ENCODE results near the gene ARHGEF4. TPM values are rescaled to one million over a fixed set of nuclear protein-coding genes. Genes with fewer than 3 reads are reported as not detected.

ARHGEF4 gene
- total and polyA plus RNA-seq, 2 donors: 2.9 to 6.5 TPM

- no peaks in the 10 kb centered on the region for H3K27me3 ChIP-seq (ENCODE audit: control insufficient read depth in 2 of 2, insufficient read depth in 1 of 2, low read length in 1 of 2)
- no peaks in the 10 kb centered on the region for H3K36me3 ChIP-seq (ENCODE audit: control insufficient read depth in 2 of 2, insufficient read depth in 2 of 2, low read length in 1 of 2)
- DNase-seq (ENCODE audit: low read depth in 6 of 9, low spot score in 9 of 9): no peak
- 86% methylated on average over 6 of the region's 6 CpGs for WGBS
- no peaks in the 10 kb centered on the region for H3K4me1 ChIP-seq (ENCODE audit: control insufficient read depth in 2 of 2, insufficient read depth in 2 of 2, low read length in 2 of 2)
- H3K27ac ChIP-seq (ENCODE audit: low read depth in 1 of 2, low read length in 1 of 2): no peak overlapping the region
- no peaks in the 10 kb centered on the region for H3K9me3 ChIP-seq (ENCODE audit: control insufficient read depth in 2 of 2, insufficient read depth in 1 of 2, low read length in 1 of 2)
- no peak overlapping the region for H3K4me3 ChIP-seq (ENCODE audit: low read length in 2 of 2)
Observed at GRCh38 chr2:130872741-130873125, 36.0 kb downstream of the ARHGEF4 start.

- Histone ChIP-seq H3K27ac (ENCODE audit: low read depth in 1 of 2, low read length in 1 of 2) (no peak overlapping the region), H3K36me3 (ENCODE audit: control insufficient read depth in 2 of 2, insufficient read depth in 2 of 2, low read length in 1 of 2) (no peaks in the 10 kb centered on the region), H3K9me3 (ENCODE audit: control insufficient read depth in 2 of 2, insufficient read depth in 1 of 2, low read length in 1 of 2) (no peaks in the 10 kb centered on the region), H3K27me3 (ENCODE audit: control insufficient read depth in 2 of 2, insufficient read depth in 1 of 2, low read length in 1 of 2) (no peaks in the 10 kb centered on the region), H3K4me3 (ENCODE audit: low read length in 2 of 2) (no peak overlapping the region), H3K4me1 (ENCODE audit: control insufficient read depth in 2 of 2, insufficient read depth in 2 of 2, low read length in 2 of 2) (no peaks in the 10 kb centered on the region)
- 51% methylated on average over 9 of the region's 9 CpGs for WGBS
- peak; percentile 5 to 58 (median 22) for DNase-seq (ENCODE audit: low read depth in 6 of 9, low spot score in 9 of 9)
Observed at GRCh38 chr2:130873700-130874346, 37.1 kb downstream of the ARHGEF4 start.

DNA sequence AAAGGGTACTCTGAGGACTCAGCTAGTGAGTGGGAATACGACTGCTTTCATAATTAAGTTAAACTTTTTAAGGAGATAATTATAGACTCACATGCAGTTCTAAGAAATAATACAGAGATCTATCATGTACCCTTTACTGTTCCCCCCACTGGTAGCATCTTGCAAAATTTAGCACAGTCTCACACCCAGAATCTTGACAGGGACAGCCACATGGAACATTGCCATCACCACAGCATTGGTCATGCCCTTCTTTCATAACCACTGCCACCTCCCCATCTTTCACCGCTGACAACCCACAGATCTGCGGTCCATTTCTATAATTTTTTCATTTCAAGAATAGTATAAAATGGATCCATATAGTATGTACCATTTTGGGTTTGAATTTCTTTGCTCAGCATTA is 37.8 kb downstream of the ARHGEF4 start:
- H3K4me3 ChIP-seq (ENCODE audit: low read length in 2 of 2): no peak overlapping the region
- no peak overlapping the region for H3K27ac ChIP-seq (ENCODE audit: low read depth in 1 of 2, low read length in 1 of 2)
- 89% methylated on average over 3 of the region's 3 CpGs for WGBS
- no peak for DNase-seq (ENCODE audit: low read depth in 6 of 9, low spot score in 9 of 9)
- no peaks in the 10 kb centered on the region for H3K4me1 ChIP-seq (ENCODE audit: control insufficient read depth in 2 of 2, insufficient read depth in 2 of 2, low read length in 2 of 2)
- H3K27me3 ChIP-seq (ENCODE audit: control insufficient read depth in 2 of 2, insufficient read depth in 1 of 2, low read length in 1 of 2): no peaks in the 10 kb centered on the region
- no peaks in the 10 kb centered on the region for H3K9me3 ChIP-seq (ENCODE audit: control insufficient read depth in 2 of 2, insufficient read depth in 1 of 2, low read length in 1 of 2)
- no peaks in the 10 kb centered on the region for H3K36me3 ChIP-seq (ENCODE audit: control insufficient read depth in 2 of 2, insufficient read depth in 2 of 2, low read length in 1 of 2)

GRCh38 chr2:130875935-130876334 is 39.2 kb downstream of the ARHGEF4 start:
- H3K4me3 ChIP-seq (ENCODE audit: low read length in 2 of 2): no peak overlapping the region
- no peaks in the 10 kb centered on the region for H3K36me3 ChIP-seq (ENCODE audit: control insufficient read depth in 2 of 2, insufficient read depth in 2 of 2, low read length in 1 of 2)
- no peaks in the 10 kb centered on the region for H3K27me3 ChIP-seq (ENCODE audit: control insufficient read depth in 2 of 2, insufficient read depth in 1 of 2, low read length in 1 of 2)
- 96% methylated on average over 9 of the region's 9 CpGs for WGBS
- H3K9me3 ChIP-seq (ENCODE audit: control insufficient read depth in 2 of 2, insufficient read depth in 1 of 2, low read length in 1 of 2): no peaks in the 10 kb centered on the region
- no peak overlapping the region for H3K27ac ChIP-seq (ENCODE audit: low read depth in 1 of 2, low read length in 1 of 2)
- DNase-seq (ENCODE audit: low read depth in 6 of 9, low spot score in 9 of 9): no peak
- H3K4me1 ChIP-seq (ENCODE audit: control insufficient read depth in 2 of 2, insufficient read depth in 2 of 2, low read length in 2 of 2): no peaks in the 10 kb centered on the region

GRCh38 chr2:130877258-130877657 is 40.5 kb downstream of the ARHGEF4 start:
- H3K4me3 ChIP-seq (ENCODE audit: low read length in 2 of 2): no peak overlapping the region
- DNase-seq (ENCODE audit: low read depth in 6 of 9, low spot score in 9 of 9): no peak
- H3K4me1 ChIP-seq (ENCODE audit: control insufficient read depth in 2 of 2, insufficient read depth in 2 of 2, low read length in 2 of 2): no peaks in the 10 kb centered on the region
- no peaks in the 10 kb centered on the region for H3K36me3 ChIP-seq (ENCODE audit: control insufficient read depth in 2 of 2, insufficient read depth in 2 of 2, low read length in 1 of 2)
- H3K9me3 ChIP-seq (ENCODE audit: control insufficient read depth in 2 of 2, insufficient read depth in 1 of 2, low read length in 1 of 2): no peaks in the 10 kb centered on the region
- no peaks in the 10 kb centered on the region for H3K27me3 ChIP-seq (ENCODE audit: control insufficient read depth in 2 of 2, insufficient read depth in 1 of 2, low read length in 1 of 2)
- 92% methylated on average over 5 of the region's 5 CpGs for WGBS
- H3K27ac ChIP-seq (ENCODE audit: low read depth in 1 of 2, low read length in 1 of 2): no peak overlapping the region

DNA sequence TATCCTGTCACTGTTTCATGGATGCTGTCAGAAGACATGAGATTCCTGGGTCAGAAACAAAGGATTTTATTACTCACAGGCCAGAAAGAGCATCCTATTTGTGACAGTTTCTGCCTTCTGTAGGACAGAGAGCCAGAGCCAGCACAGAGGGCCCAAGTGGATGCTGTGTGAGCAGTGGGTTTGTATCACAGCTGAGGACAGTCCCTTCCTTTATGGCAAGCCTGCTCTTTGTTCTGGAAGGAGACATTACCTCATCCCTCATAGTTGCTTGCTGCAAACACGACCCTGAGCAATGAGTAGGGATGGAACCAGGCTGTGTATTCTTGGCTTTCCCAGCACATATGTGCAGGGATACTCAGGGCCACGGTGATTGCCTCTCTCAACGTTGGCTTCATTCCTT is 41.6 kb downstream of the ARHGEF4 start:
- no peak for DNase-seq (ENCODE audit: low read depth in 6 of 9, low spot score in 9 of 9)
- Histone ChIP-seq H3K4me3 (ENCODE audit: low read length in 2 of 2) (no peak overlapping the region), H3K9me3 (ENCODE audit: control insufficient read depth in 2 of 2, insufficient read depth in 1 of 2, low read length in 1 of 2) (no peaks in the 10 kb centered on the region), H3K27ac (ENCODE audit: low read depth in 1 of 2, low read length in 1 of 2) (no peak overlapping the region), H3K27me3 (ENCODE audit: control insufficient read depth in 2 of 2, insufficient read depth in 1 of 2, low read length in 1 of 2) (no peaks in the 10 kb centered on the region), H3K4me1 (ENCODE audit: control insufficient read depth in 2 of 2, insufficient read depth in 2 of 2, low read length in 2 of 2) (no peaks in the 10 kb centered on the region), H3K36me3 (ENCODE audit: control insufficient read depth in 2 of 2, insufficient read depth in 2 of 2, low read length in 1 of 2) (no peaks in the 10 kb centered on the region)
- WGBS: 81% methylated on average over 3 of the region's 3 CpGs

- DNase-seq (ENCODE audit: low read depth in 6 of 9, low spot score in 9 of 9): no peak
Observed at GRCh38 chr2:130878933-130879332, 42.2 kb downstream of the ARHGEF4 start.

GRCh38 chr2:130882111-130882690 is 45.5 kb downstream of the ARHGEF4 start:
- no peak overlapping the region for H3K27ac ChIP-seq (ENCODE audit: low read depth in 1 of 2, low read length in 1 of 2)
- H3K4me1 ChIP-seq (ENCODE audit: control insufficient read depth in 2 of 2, insufficient read depth in 2 of 2, low read length in 2 of 2): no peaks in the 10 kb centered on the region
- H3K36me3 ChIP-seq (ENCODE audit: control insufficient read depth in 2 of 2, insufficient read depth in 2 of 2, low read length in 1 of 2): no peaks in the 10 kb centered on the region
- DNase-seq (ENCODE audit: low read depth in 6 of 9, low spot score in 9 of 9): no peak
- H3K9me3 ChIP-seq (ENCODE audit: control insufficient read depth in 2 of 2, insufficient read depth in 1 of 2, low read length in 1 of 2): no peaks in the 10 kb centered on the region
- H3K4me3 ChIP-seq (ENCODE audit: low read length in 2 of 2): no peak overlapping the region
- no peaks in the 10 kb centered on the region for H3K27me3 ChIP-seq (ENCODE audit: control insufficient read depth in 2 of 2, insufficient read depth in 1 of 2, low read length in 1 of 2)
- 85% methylated on average over 6 of the region's 6 CpGs for WGBS

More at GRCh38 chr2:130878933-130879332, 42.2 kb downstream of the ARHGEF4 start:
- Histone ChIP-seq H3K4me1 (ENCODE audit: control insufficient read depth in 2 of 2, insufficient read depth in 2 of 2, low read length in 2 of 2) (no peaks in the 10 kb centered on the region), H3K4me3 (ENCODE audit: low read length in 2 of 2) (no peak overlapping the region), H3K36me3 (ENCODE audit: control insufficient read depth in 2 of 2, insufficient read depth in 2 of 2, low read length in 1 of 2) (no peaks in the 10 kb centered on the region), H3K27me3 (ENCODE audit: control insufficient read depth in 2 of 2, insufficient read depth in 1 of 2, low read length in 1 of 2) (no peaks in the 10 kb centered on the region), H3K27ac (ENCODE audit: low read depth in 1 of 2, low read length in 1 of 2) (no peak overlapping the region), H3K9me3 (ENCODE audit: control insufficient read depth in 2 of 2, insufficient read depth in 1 of 2, low read length in 1 of 2) (no peaks in the 10 kb centered on the region)
- 88% methylated on average over 2 of the region's 2 CpGs for WGBS

DNA sequence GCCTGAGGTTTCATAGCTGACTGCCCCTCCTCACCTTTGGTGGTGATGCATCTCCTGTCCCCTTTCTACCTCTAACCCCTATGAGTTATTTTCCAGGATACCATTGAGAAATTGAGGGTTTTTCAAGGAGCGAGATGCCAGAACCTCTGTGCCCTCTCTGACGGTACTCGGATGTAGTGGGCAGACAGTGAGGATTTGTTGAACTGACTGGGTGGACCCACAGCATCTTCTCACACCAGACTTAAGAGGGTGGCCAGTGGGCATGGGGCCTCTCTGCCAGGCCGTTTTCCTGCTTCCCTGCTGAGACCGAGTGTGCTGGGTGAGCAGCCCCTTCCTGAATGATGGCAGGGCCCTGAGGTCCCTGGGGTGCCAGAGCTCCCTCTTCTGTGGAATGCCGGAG is 46.3 kb downstream of the ARHGEF4 start:
- Histone ChIP-seq H3K27ac (ENCODE audit: low read depth in 1 of 2, low read length in 1 of 2) (no peak overlapping the region), H3K4me3 (ENCODE audit: low read length in 2 of 2) (no peak overlapping the region), H3K4me1 (ENCODE audit: control insufficient read depth in 2 of 2, insufficient read depth in 2 of 2, low read length in 2 of 2) (no peaks in the 10 kb centered on the region), H3K27me3 (ENCODE audit: control insufficient read depth in 2 of 2, insufficient read depth in 1 of 2, low read length in 1 of 2) (no peaks in the 10 kb centered on the region), H3K9me3 (ENCODE audit: control insufficient read depth in 2 of 2, insufficient read depth in 1 of 2, low read length in 1 of 2) (no peaks in the 10 kb centered on the region), H3K36me3 (ENCODE audit: control insufficient read depth in 2 of 2, insufficient read depth in 2 of 2, low read length in 1 of 2) (no peaks in the 10 kb centered on the region)
- WGBS: 90% methylated on average over 6 of the region's 6 CpGs
- no peak for DNase-seq (ENCODE audit: low read depth in 6 of 9, low spot score in 9 of 9)

Data from thymus (tissue), 11 donors.